Fibroblast of lung (primary cell): ENCODE results near the gene RAPGEF6.

Experiments used
- EZH2 ChIP-seq: IDR thresholded peaks from 2 replicates; pipeline ENCODE4 v1.5.1; 2012; ENCODE audit warnings: low read length, control low read depth, mild to moderate bottlenecking; ENCODE audit errors: missing control alignments
- TF ChIP-seq, protein P1 (sequence below), 2 donors: IDR thresholded peaks in 1 of 2; conservative IDR thresholded peaks in 1 of 2; 1 replicate in 1 of 2; 2 replicates in 1 of 2; pipeline ENCODE4 v1.5.1; 2011 to 2012; ENCODE audit warnings: low read length in 2 of 2, control low read depth in 1 of 2, inconsistent platforms in 1 of 2, low read depth in 1 of 2, mild to moderate bottlenecking in 1 of 2

DNA sequence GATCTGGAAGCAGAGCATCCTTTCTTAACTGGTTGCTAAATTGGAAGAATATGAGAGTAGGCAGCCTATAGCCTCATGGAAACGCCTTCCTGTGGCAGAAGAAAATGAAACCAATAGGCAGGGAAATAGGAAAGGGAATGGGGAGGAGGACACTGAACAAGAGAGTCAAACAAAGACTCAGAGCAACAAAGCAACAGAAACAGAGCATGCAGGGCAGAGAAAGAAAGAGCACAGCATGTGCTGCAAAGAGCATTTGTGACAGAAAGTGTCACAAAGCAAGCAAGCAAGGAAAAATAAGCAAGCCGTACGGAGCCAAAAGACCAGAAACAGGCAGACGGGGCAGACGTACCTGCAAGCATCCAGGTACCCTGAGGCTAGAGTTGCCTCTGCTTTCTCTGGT, 123.1 kb downstream of the RAPGEF6 start:
- TF ChIP-seq, protein P1, sequence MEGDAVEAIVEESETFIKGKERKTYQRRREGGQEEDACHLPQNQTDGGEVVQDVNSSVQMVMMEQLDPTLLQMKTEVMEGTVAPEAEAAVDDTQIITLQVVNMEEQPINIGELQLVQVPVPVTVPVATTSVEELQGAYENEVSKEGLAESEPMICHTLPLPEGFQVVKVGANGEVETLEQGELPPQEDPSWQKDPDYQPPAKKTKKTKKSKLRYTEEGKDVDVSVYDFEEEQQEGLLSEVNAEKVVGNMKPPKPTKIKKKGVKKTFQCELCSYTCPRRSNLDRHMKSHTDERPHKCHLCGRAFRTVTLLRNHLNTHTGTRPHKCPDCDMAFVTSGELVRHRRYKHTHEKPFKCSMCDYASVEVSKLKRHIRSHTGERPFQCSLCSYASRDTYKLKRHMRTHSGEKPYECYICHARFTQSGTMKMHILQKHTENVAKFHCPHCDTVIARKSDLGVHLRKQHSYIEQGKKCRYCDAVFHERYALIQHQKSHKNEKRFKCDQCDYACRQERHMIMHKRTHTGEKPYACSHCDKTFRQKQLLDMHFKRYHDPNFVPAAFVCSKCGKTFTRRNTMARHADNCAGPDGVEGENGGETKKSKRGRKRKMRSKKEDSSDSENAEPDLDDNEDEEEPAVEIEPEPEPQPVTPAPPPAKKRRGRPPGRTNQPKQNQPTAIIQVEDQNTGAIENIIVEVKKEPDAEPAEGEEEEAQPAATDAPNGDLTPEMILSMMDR (conservative IDR thresholded peaks at IDR 0.05 in 1 of 2, IDR thresholded peaks at IDR 0.05 in 1 of 2; ENCODE audit: low read depth in 1 of 2, low read length in 2 of 2), result no peak
- TF ChIP-seq EZH2, result no peak
